Measurements from ENCODE around the gene PPME1.

DNA sequence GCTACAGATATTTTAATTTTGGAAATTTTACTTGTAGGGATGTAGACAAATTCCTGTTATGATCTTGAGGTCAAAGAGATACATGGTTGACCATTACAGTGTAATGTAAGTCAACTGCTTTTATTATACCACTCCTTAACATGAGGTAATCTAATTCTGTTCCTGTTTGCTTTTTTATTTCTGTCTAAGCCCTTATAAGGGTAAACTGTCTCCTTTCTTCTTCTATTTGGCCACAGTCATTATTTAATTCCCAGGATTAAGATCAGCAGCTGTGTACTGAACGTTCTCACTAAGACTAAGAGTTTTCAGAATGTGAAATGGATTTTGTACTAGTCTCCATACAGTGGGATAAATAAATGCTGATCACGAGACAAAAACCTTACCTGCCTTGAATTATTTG, 33.1 kb upstream of the PPME1 start:
- no peak for TF ChIP-seq SIN3A (IDR thresholded peaks at IDR 0.05; ENCODE audit: borderline replicate concordance, insufficient read depth, low read length)
- TF ChIP-seq POLR2AphosphoS5 (IDR thresholded peaks at IDR 0.05; ENCODE audit: low read depth, low read length), result no peak
- TF ChIP-seq TAF1 (IDR thresholded peaks at IDR 0.05; ENCODE audit: borderline replicate concordance, insufficient read depth, low read length), result no peak
